ENCODE data around the gene PARP14.
A peak's percentile ranks its signal among the peaks of the same experiment; 100 is the strongest.

Gene PARP14

GRCh38 chr3:122660297-122660974 lies 20.2 kb upstream of the PARP14 start:
- DNase-seq (ENCODE audit: low read depth) = no peak
- no peak for TF ChIP-seq CTCF (IDR thresholded peaks at IDR 0.05; ENCODE audit: insufficient read depth, low read depth, low read length, missing control alignments)

GRCh38 chr3:122661633-122662032 lies 19.0 kb upstream of the PARP14 start:
- DNase-seq (ENCODE audit: low read depth) = peak; percentile 59
- no peak overlapping the region for H3K4me3 ChIP-seq (ENCODE audit: low read depth, low read length)
- TF ChIP-seq CTCF (IDR thresholded peaks at IDR 0.05; ENCODE audit: insufficient read depth, low read depth, low read length, missing control alignments) = no peak

More at GRCh38 chr3:122660297-122660974, 20.2 kb upstream of the PARP14 start:
- H3K4me3 ChIP-seq (ENCODE audit: low read depth, low read length) = no peak overlapping the region

GRCh38 chr3:122662505-122662904 lies 18.1 kb upstream of the PARP14 start:
- no peak overlapping the region for H3K4me3 ChIP-seq (ENCODE audit: low read depth, low read length)
- TF ChIP-seq CTCF (IDR thresholded peaks at IDR 0.05; ENCODE audit: insufficient read depth, low read depth, low read length, missing control alignments) = no peak
- DNase-seq (ENCODE audit: low read depth) = no peak

- H3K4me3 ChIP-seq (ENCODE audit: low read depth, low read length) = no peak overlapping the region
- DNase-seq (ENCODE audit: low read depth) = no peak
- no peak for TF ChIP-seq CTCF (IDR thresholded peaks at IDR 0.05; ENCODE audit: insufficient read depth, low read depth, low read length, missing control alignments)
Measured at GRCh38 chr3:122665226-122665786, 15.3 kb upstream of the PARP14 start.

- TF ChIP-seq CTCF (IDR thresholded peaks at IDR 0.05; ENCODE audit: insufficient read depth, low read depth, low read length, missing control alignments) = no peak
- H3K4me3 ChIP-seq (ENCODE audit: low read depth, low read length) = no peak overlapping the region
- no peak for DNase-seq (ENCODE audit: low read depth)
Measured at GRCh38 chr3:122665881-122666280, 14.8 kb upstream of the PARP14 start.

- no peak for TF ChIP-seq CTCF (IDR thresholded peaks at IDR 0.05; ENCODE audit: insufficient read depth, low read depth, low read length, missing control alignments)
- peak; percentile 69 for DNase-seq (ENCODE audit: low read depth)
Measured at GRCh38 chr3:122668930-122669730, 11.5 kb upstream of the PARP14 start.

More at GRCh38 chr3:122668930-122669730, 11.5 kb upstream of the PARP14 start:
- H3K4me3 ChIP-seq (ENCODE audit: low read depth, low read length) = no peak overlapping the region

Measured in GM12865 (cell line).